SH-SY5Y (cell line): ENCODE results near the gene KBTBD4.

ENCODE experiments used
- GATA2 ChIP-seq: IDR thresholded peaks from 2 replicates; pipeline ENCODE4 v1.6.1; 2011; ENCODE audit warnings: mild to moderate bottlenecking, low read depth, low read length
- GATA3 ChIP-seq: IDR thresholded peaks from 2 replicates; pipeline ENCODE4 v1.6.1; 2011; ENCODE audit warnings: low read depth, mild to moderate bottlenecking, low read length, moderate library complexity

DNA sequence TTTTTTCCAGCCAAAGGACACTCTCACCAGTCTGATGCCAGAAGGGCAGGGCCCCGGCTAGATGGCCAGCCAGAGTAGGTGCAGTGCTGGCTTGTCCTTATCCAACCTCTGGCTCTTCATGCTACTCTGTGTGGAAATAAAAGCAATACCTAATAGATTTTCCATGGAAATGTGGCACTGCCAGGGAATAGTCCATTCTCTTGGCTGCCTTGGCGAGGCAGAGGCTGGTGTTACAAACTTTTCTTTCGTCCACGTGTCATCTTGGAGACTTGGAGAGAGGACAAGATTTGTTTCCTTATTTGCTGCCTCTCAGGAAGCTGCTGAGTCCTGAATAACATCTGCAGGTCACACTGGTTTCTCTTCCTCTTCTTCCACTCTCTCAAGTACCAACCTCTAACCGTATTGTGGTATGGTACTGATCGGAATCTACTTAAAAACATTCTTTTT is 32.6 kb upstream of the KBTBD4 start:
- TF ChIP-seq GATA2: no peak
- no peak for TF ChIP-seq GATA3
